CD14-positive monocyte (primary cell): Measurements from ENCODE around the gene ZNF497. TPM values are rescaled to one million over a fixed set of nuclear protein-coding genes. Genes with fewer than 3 reads are reported as not detected.

Experiments
- DNase-seq, 3 donors: peaks; one replicate each; pipeline ENCODE4 v3.0.0-alpha.2; 2011 to 2022
- H2AFZ ChIP-seq: 2 replicates; pipeline ENCODE4 v1.6.0; 2012; ENCODE audit warnings: mild to moderate bottlenecking, low read depth, low read length, inconsistent platforms; ENCODE audit not compliant: insufficient read depth, poor library complexity, severe bottlenecking
- H3K27ac ChIP-seq, 2 donors: 1 replicate in 1 of 2; 2 replicates in 1 of 2; pipeline ENCODE4 v1.5.1; 2012 to 2013; ENCODE audit warnings: low read length in 2 of 2, control low read depth in 1 of 2, inconsistent platforms in 1 of 2, low read depth in 1 of 2, mild to moderate bottlenecking in 1 of 2
- H3K27me3 ChIP-seq, 2 donors: one replicate each; pipeline versions ENCODE4 v1.6.0 to v1.6.1; 2011 to 2013; ENCODE audit warnings: low read length in 2 of 2; ENCODE audit not compliant: control insufficient read depth in 2 of 2, insufficient read depth in 2 of 2
- H3K36me3 ChIP-seq, 2 donors: replicated peaks in 1 of 2; 1 replicate in 1 of 2; 2 replicates in 1 of 2; pipeline versions ENCODE4 v1.5.1 to v1.6.1; 2012 to 2013; ENCODE audit warnings: low read length in 2 of 2, control low read depth in 1 of 2, inconsistent platforms in 1 of 2, mild to moderate bottlenecking in 1 of 2; ENCODE audit not compliant: insufficient read depth in 2 of 2, control insufficient read depth in 1 of 2
- H3K4me1 ChIP-seq, 2 donors: 1 replicate in 1 of 2; 2 replicates in 1 of 2; pipeline versions ENCODE4 v1.5.1 to v1.6.1; 2012 to 2013; ENCODE audit warnings: low read length in 2 of 2, control low read depth in 1 of 2, inconsistent platforms in 1 of 2, mild to moderate bottlenecking in 1 of 2, moderate library complexity in 1 of 2; ENCODE audit not compliant: insufficient read depth in 2 of 2, control insufficient read depth in 1 of 2
- H3K4me2 ChIP-seq: replicated peaks from 2 replicates; pipeline ENCODE3; 2012; ENCODE audit warnings: low read length, moderate library complexity, mild to moderate bottlenecking; ENCODE audit not compliant: poor library complexity, severe bottlenecking; ENCODE audit errors: extremely low read depth
- H3K4me3 ChIP-seq, 3 experiments: fragments of 200-600 bp in 1 of 3; sonication (generic) in 1 of 3; replicated peaks in 1 of 3; 1 replicate in 2 of 3; 2 replicates in 1 of 3; pipeline ENCODE4 v1.5.1; 2011 to 2013; ENCODE audit warnings: low read length in 3 of 3, mild to moderate bottlenecking in 3 of 3, control low read depth in 2 of 3, low read depth in 2 of 3, inconsistent platforms in 1 of 3, moderate library complexity in 1 of 3
- H3K79me2 ChIP-seq: 2 replicates; pipeline ENCODE4 v1.6.0; 2012; ENCODE audit warnings: mild to moderate bottlenecking, control low read depth, inconsistent platforms, low read length, moderate library complexity; ENCODE audit not compliant: insufficient read depth
- H3K9ac ChIP-seq: 2 replicates; pipeline ENCODE4 v1.6.0; 2017; ENCODE audit warnings: low read length, mild to moderate bottlenecking; ENCODE audit not compliant: insufficient read depth, poor library complexity, severe bottlenecking
- H3K9me3 ChIP-seq, 2 donors: replicated peaks in 1 of 2; 1 replicate in 1 of 2; 2 replicates in 1 of 2; pipeline versions ENCODE4 v1.5.1 to v1.6.1; 2012 to 2013; ENCODE audit warnings: low read length in 2 of 2, control low read depth in 1 of 2; ENCODE audit not compliant: control insufficient read depth in 1 of 2, insufficient read depth in 1 of 2
- H4K20me1 ChIP-seq: 2 replicates; pipeline ENCODE4 v1.6.0; 2012; ENCODE audit warnings: mild to moderate bottlenecking, low read length, control low read depth, moderate library complexity; ENCODE audit not compliant: insufficient read depth
- H3K27ac Mint-ChIP-seq, 7 donors: one replicate each; pipeline ENCODE4 v1.8.0; 2020; ENCODE audit warnings: mild to moderate bottlenecking in 7 of 7, mixed read lengths in 7 of 7, moderate library complexity in 6 of 7, inconsistent platforms in 2 of 7
- H3K27me3 Mint-ChIP-seq, 3 donors: one replicate each; pipeline ENCODE4 v1.8.0; 2021 to 2022; ENCODE audit warnings: low read depth in 3 of 3, mild to moderate bottlenecking in 3 of 3, mixed read lengths in 3 of 3, moderate library complexity in 3 of 3, inconsistent platforms in 1 of 3
- H3K36me3 Mint-ChIP-seq, 2 donors: one replicate each; pipeline ENCODE4 v1.8.0; 2020; ENCODE audit warnings: mixed read lengths in 2 of 2, inconsistent platforms in 1 of 2, mild to moderate bottlenecking in 1 of 2
- H3K4me1 Mint-ChIP-seq: one replicate; pipeline ENCODE4 v1.8.0; 2020; ENCODE audit warnings: mild to moderate bottlenecking, mixed read lengths
- H3K4me3 Mint-ChIP-seq, 2 donors: one replicate each; pipeline ENCODE4 v1.8.0; 2020; ENCODE audit warnings: mild to moderate bottlenecking in 2 of 2, mixed read lengths in 2 of 2, moderate library complexity in 1 of 2
- H3K9me3 Mint-ChIP-seq, 7 donors: one replicate each; pipeline ENCODE4 v1.8.0; 2020 to 2022; ENCODE audit warnings: mixed read lengths in 7 of 7, mild to moderate bottlenecking in 6 of 7, moderate library complexity in 6 of 7, inconsistent platforms in 2 of 7
- WGBS: methylation state at CpG from one replicate; pipeline ENCODE4 v1.1.5; 2013; ENCODE audit warnings: missing lambda C conversion rate; ENCODE audit not compliant: insufficient coverage; 5-methylcytosine and 5-hydroxymethylcytosine counted together
- intact Hi-C, 2 donors: fragments of 100-400 bp; cut with micrococcal nuclease; formaldehyde crosslinking; loops; one replicate each; pipeline versions ENCODE4 v1.15.0 to v1.15.1; 2023
- polyA plus RNA-seq, 3 donors: library from polyadenylated mRNA; depleted of rRNA in 1 of 3; unstranded in 2 of 3; stranded (reverse) in 1 of 3; fragments of 300-500 nt in 2 of 3; fragments of >200 nt in 1 of 3; fragmentation: Illumina TruSeq in 2 of 3; gene quantifications; 1 replicate in 2 of 3; 2 replicates in 1 of 3; pipeline ENCODE4 v1.2.3, GENCODE V29; 2012 to 2021
- TF ChIP-seq, protein P1 (sequence below): fragments of 200-600 bp; IDR thresholded peaks from one replicate; pipeline ENCODE4 v1.8.0; 2022; ENCODE audit warnings: antibody characterized with exemption, mild to moderate bottlenecking

ZNF497 gene
- polyA plus RNA-seq, 3 donors: 0.28 to 0.60 (median 0.41) TPM

DNA sequence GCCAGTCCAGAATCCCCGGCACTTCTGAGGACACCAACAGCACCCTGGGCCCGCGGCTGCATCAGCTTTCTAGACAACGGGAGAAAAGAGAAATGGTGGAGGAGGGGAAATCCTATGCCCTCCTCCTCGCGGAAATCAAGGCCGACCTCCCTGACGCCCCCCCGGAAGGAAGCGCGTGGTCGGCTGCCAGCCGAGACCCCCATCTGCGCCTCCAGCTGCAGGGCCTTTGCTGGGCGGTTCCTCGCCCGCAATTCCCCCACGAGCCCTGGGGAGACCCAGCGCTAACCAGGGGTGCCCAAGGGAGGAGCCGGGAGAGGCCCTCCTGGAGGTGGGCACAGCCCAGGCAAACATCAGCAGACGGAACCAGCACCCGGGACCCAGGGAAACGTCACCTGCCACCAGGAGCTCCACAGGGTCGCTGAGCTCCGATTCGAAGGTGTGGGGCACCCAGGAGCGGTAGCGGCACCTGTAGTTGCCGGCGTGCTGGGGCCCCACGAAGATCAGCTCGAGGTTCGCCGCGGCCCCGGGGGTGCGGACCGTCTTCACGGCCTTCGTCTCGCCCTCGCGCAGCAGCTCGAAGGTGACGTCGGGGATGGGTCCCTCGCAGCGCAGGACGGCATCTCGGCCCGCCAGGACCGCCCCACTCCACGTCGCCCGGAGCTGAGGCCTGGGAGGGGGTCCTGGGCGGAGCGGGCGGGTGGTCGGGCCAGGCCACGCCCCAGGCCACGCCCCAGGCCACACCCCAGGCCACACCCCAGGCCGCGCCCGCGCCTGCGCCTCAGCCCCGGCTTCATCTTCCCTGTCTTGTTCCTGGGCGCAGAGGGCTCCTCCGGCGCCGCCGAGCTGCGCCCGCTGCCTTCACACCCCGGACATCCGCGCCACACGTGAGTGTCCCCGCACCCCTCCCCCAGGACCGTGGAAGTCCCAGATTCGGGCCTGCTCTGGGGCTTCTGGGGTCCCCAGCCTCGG is 15.3 kb downstream of the ZNF497 start:
- no peaks in the 10 kb centered on the region for H4K20me1 ChIP-seq
- peak overlapping the region; percentile 94 for H2AFZ ChIP-seq
- Mint-ChIP-seq H3K9me3 (peaks cover 0 to 16% (median 4%) of the 10 kb centered on the region in 7 donors), H3K4me1 (peaks cover 30% of the 10 kb centered on the region), H3K27ac (peak overlapping the region; percentile 55 to 88 (median 84)), H3K36me3 (peaks cover 13 to 24% of the 10 kb centered on the region in 2 donors), H3K4me3 (peak overlapping the region; percentile 93 to 98), H3K27me3 (peaks cover 7 to 39% (median 16%) of the 10 kb centered on the region in 3 donors)
- H3K9me3 ChIP-seq: no peaks in the 10 kb centered on the region
- TF ChIP-seq, protein P1, sequence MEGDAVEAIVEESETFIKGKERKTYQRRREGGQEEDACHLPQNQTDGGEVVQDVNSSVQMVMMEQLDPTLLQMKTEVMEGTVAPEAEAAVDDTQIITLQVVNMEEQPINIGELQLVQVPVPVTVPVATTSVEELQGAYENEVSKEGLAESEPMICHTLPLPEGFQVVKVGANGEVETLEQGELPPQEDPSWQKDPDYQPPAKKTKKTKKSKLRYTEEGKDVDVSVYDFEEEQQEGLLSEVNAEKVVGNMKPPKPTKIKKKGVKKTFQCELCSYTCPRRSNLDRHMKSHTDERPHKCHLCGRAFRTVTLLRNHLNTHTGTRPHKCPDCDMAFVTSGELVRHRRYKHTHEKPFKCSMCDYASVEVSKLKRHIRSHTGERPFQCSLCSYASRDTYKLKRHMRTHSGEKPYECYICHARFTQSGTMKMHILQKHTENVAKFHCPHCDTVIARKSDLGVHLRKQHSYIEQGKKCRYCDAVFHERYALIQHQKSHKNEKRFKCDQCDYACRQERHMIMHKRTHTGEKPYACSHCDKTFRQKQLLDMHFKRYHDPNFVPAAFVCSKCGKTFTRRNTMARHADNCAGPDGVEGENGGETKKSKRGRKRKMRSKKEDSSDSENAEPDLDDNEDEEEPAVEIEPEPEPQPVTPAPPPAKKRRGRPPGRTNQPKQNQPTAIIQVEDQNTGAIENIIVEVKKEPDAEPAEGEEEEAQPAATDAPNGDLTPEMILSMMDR: no peak
- peak overlapping the region in 1 of 2 donors; percentile 75 for H3K27ac ChIP-seq
- peaks cover 16 to 31% of the 10 kb centered on the region in 2 donors for H3K4me1 ChIP-seq
- H3K36me3 ChIP-seq: peaks cover 0 to 5% of the 10 kb centered on the region in 2 donors
- DNase-seq: peak; percentile 47 to 57 (median 47)
- intact Hi-C loops: no loop called here
- H3K4me3 ChIP-seq: peak overlapping the region; percentile 62 to 89 (median 73)
- H3K4me2 ChIP-seq: peak overlapping the region; percentile 98
- WGBS: under 1% methylated on average over 76 of the region's 82 CpGs
- peak overlapping the region; percentile 70 for H3K9ac ChIP-seq
- H3K27me3 ChIP-seq: peaks cover 0 to 26% of the 10 kb centered on the region in 2 donors
- H3K79me2 ChIP-seq: no peaks in the 10 kb centered on the region

DNA sequence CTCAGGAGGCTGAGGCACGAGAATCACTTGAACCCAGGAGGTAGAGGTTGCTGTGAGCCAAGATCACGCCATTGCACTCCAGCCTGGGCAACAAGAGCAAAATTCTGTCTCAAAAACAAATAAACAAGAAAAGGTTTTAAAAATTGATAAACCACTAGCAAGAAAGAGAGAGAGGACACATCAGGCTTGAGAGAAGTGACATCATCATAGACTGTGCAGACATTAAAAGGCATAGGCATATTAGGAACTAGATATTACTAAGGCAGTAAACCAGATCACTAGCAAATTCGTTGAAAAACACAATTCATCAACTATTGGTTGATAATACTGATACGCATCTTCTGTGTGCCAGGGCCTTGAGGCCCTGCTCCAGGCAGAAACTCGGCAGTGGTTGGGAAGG is 17.0 kb downstream of the ZNF497 start:
- Histone ChIP-seq H3K36me3 (no peaks in the 10 kb centered on the region), H4K20me1 (no peaks in the 10 kb centered on the region), H2AFZ (no peak overlapping the region), H3K9me3 (no peaks in the 10 kb centered on the region), H3K4me3 (no peak overlapping the region), H3K9ac (no peak overlapping the region), H3K27ac (no peak overlapping the region), H3K79me2 (no peaks in the 10 kb centered on the region), H3K4me2 (no peak overlapping the region), H3K4me1 (peaks cover 16 to 31% of the 10 kb centered on the region in 2 donors), H3K27me3 (peaks cover 0 to 26% of the 10 kb centered on the region in 2 donors)
- H3K4me3 Mint-ChIP-seq: peak overlapping the region in 1 of 2 donors; percentile 36
- H3K36me3 Mint-ChIP-seq: peaks cover 14 to 16% of the 10 kb centered on the region in 2 donors
- intact Hi-C loops: no loop called here
- peaks cover 0 to 10% (median 0%) of the 10 kb centered on the region in 7 donors for H3K9me3 Mint-ChIP-seq
- 93% methylated on average over 2 of the region's 5 CpGs for WGBS
- peaks cover 28% of the 10 kb centered on the region for H3K4me1 Mint-ChIP-seq
- H3K27me3 Mint-ChIP-seq: peaks cover 10 to 29% (median 14%) of the 10 kb centered on the region in 3 donors
- DNase-seq: no peak
- TF ChIP-seq, protein P1: no peak
- H3K27ac Mint-ChIP-seq: peak overlapping the region in 1 of 7 donors; percentile 11
